H1 (cell line): ENCODE measurements around the gene ONECUT3. TPM values are rescaled to one million over a fixed set of nuclear protein-coding genes. Genes with fewer than 3 reads are reported as not detected.

Experiments used
- CTCF ChIA-PET: fragments of 300-600 bp; sonication (Branson Sonifier 250); formaldehyde crosslinking; loops from one replicate; lab custom pipeline; 2021; ENCODE audit not compliant: partially characterized antibody; lab: Charles Lee
- POLR2A ChIA-PET: fragments of 300-600 bp; sonication (Branson Sonifier 250); formaldehyde crosslinking; loops from one replicate; lab custom pipeline; 2021; ENCODE audit warnings: inconsistent platforms; ENCODE audit not compliant: partially characterized antibody; lab: Charles Lee
- DNase-seq, 2 experiments: peaks; one replicate each; pipeline versions ENCODE4 v3.0.0 to v3.0.0-alpha.2; 2010 to 2022; ENCODE audit warnings: low spot score in 2 of 2, low read depth in 1 of 2, mixed read lengths in 1 of 2
- FAIRE-seq: peaks from 2 replicates; lab custom pipeline; 2011; peaks lifted over from hg19 to GRCh38; lab: Jason Lieb, UNC
- H2AFZ ChIP-seq: 2 replicates; pipeline ENCODE4 v1.8.1; 2012; ENCODE audit warnings: low read length, inconsistent platforms
- H2AK5ac ChIP-seq: 2 replicates; pipeline ENCODE4 v1.6.1; 2013; ENCODE audit warnings: low read depth, low read length
- H2BK120ac ChIP-seq: replicated peaks from 2 replicates; pipeline ENCODE3; 2013; ENCODE audit warnings: low read depth, low read length, inconsistent platforms
- H2BK12ac ChIP-seq: 2 replicates; pipeline ENCODE4 v1.6.1; 2013; ENCODE audit warnings: low read depth, low read length
- H2BK15ac ChIP-seq: 2 replicates; pipeline ENCODE4 v1.6.1; 2013; ENCODE audit warnings: low read length
- H2BK20ac ChIP-seq: 2 replicates; pipeline ENCODE4 v1.6.1; 2013; ENCODE audit warnings: low read length
- H2BK5ac ChIP-seq: 2 replicates; pipeline ENCODE4 v1.6.1; 2013; ENCODE audit warnings: low read depth, low read length
- H3K14ac ChIP-seq: 2 replicates; pipeline ENCODE4 v1.6.1; 2013; ENCODE audit warnings: inconsistent platforms; ENCODE audit not compliant: insufficient read length
- H3K18ac ChIP-seq: 2 replicates; pipeline ENCODE4 v1.6.1; 2013; ENCODE audit warnings: low read length; ENCODE audit errors: extremely low read depth
- H3K23ac ChIP-seq: 2 replicates; pipeline ENCODE4 v1.6.1; 2013; ENCODE audit warnings: inconsistent platforms; ENCODE audit not compliant: insufficient read length
- H3K23me2 ChIP-seq: 2 replicates; pipeline ENCODE4 v1.6.1; 2013; ENCODE audit warnings: low read depth, low read length
- H3K27ac ChIP-seq: 2 replicates; pipeline ENCODE4 v1.6.1; 2011; ENCODE audit warnings: low read depth, low read length, inconsistent platforms
- H3K27me3 ChIP-seq, 4 experiments: replicated peaks in 1 of 4; 1 replicate in 1 of 4; 2 replicates in 3 of 4; pipeline versions ENCODE4 v1.6.1 to v1.8.1; 2011 to 2013; ENCODE audit warnings: low read length in 3 of 4, mild to moderate bottlenecking in 3 of 4, inconsistent platforms in 2 of 4, mixed read lengths in 2 of 4, moderate library complexity in 1 of 4; ENCODE audit not compliant: control insufficient read depth in 3 of 4, insufficient read depth in 3 of 4; ENCODE audit errors: extremely low read depth in 1 of 4
- H3K36me3 ChIP-seq, 4 experiments: 2 replicates each; pipeline versions ENCODE4 v1.6.1 to v1.8.1; 2011 to 2013; ENCODE audit warnings: mild to moderate bottlenecking in 4 of 4, low read length in 3 of 4, moderate library complexity in 2 of 4, control low read depth in 1 of 4, inconsistent platforms in 1 of 4; ENCODE audit not compliant: insufficient read depth in 4 of 4, control insufficient read depth in 2 of 4
- H3K4ac ChIP-seq: replicated peaks from 2 replicates; pipeline ENCODE3; 2013; ENCODE audit warnings: low read length, low read depth, mixed read lengths, inconsistent platforms; ENCODE audit not compliant: insufficient read length
- H3K4me1 ChIP-seq, 4 experiments: replicated peaks in 1 of 4; 1 replicate in 1 of 4; 2 replicates in 3 of 4; pipeline versions ENCODE4 v1.6.1 to v1.8.1; 2011 to 2013; ENCODE audit warnings: low read length in 3 of 4, inconsistent platforms in 2 of 4, mixed read lengths in 1 of 4; ENCODE audit not compliant: insufficient read depth in 4 of 4, control insufficient read depth in 3 of 4
- H3K4me2 ChIP-seq, 2 experiments: 2 replicates each; pipeline versions ENCODE4 v1.6.1 to v1.8.1; 2011 to 2013; ENCODE audit warnings: low read depth in 2 of 2, low read length in 2 of 2, control low read depth in 1 of 2, inconsistent platforms in 1 of 2, mild to moderate bottlenecking in 1 of 2; ENCODE audit not compliant: insufficient read depth in 1 of 2
- H3K4me3 ChIP-seq, 4 experiments: fragments of 200-600, 300-600 bp in 1 of 4; sonication (generic), shearing (Covaris generic), sonication (Bioruptor Twin) in 1 of 4; 2 replicates each; pipeline versions ENCODE4 v1.5.1 to v1.8.1; 2011 to 2016; ENCODE audit warnings: low read length in 4 of 4, low read depth in 3 of 4, control low read depth in 2 of 4, inconsistent platforms in 2 of 4, mild to moderate bottlenecking in 2 of 4, mixed read lengths in 1 of 4, moderate library complexity in 1 of 4; ENCODE audit not compliant: insufficient read depth in 2 of 4; ENCODE audit errors: extremely low read depth in 1 of 4
- H3K56ac ChIP-seq: replicated peaks from 2 replicates; pipeline ENCODE3; 2013; ENCODE audit warnings: low read depth, mild to moderate bottlenecking, mixed read lengths, low read length, inconsistent platforms; ENCODE audit not compliant: insufficient read length
- H3K79me1 ChIP-seq: 2 replicates; pipeline ENCODE4 v1.6.1; 2013; ENCODE audit warnings: low read depth, low read length, control low read depth
- H3K79me2 ChIP-seq, 2 experiments: 2 replicates each; pipeline versions ENCODE4 v1.6.1 to v1.8.1; 2012 to 2013; ENCODE audit warnings: low read length in 2 of 2, mild to moderate bottlenecking in 2 of 2, inconsistent platforms in 1 of 2; ENCODE audit not compliant: insufficient read depth in 2 of 2, control insufficient read depth in 1 of 2
- H3K9ac ChIP-seq, 4 experiments: replicated peaks in 1 of 4; 1 replicate in 1 of 4; 2 replicates in 3 of 4; pipeline versions ENCODE4 v1.6.1 to v1.8.1; 2011 to 2013; ENCODE audit warnings: low read depth in 3 of 4, low read length in 3 of 4, control low read depth in 2 of 4, mild to moderate bottlenecking in 2 of 4, moderate library complexity in 2 of 4, inconsistent platforms in 1 of 4; ENCODE audit errors: extremely low read depth in 1 of 4
- H3K9me3 ChIP-seq, 2 experiments: 2 replicates each; pipeline versions ENCODE4 v1.6.1 to v1.8.1; 2012 to 2013; ENCODE audit warnings: mild to moderate bottlenecking in 2 of 2, moderate library complexity in 2 of 2, control low read depth in 1 of 2, inconsistent platforms in 1 of 2, low read depth in 1 of 2, low read length in 1 of 2, mixed read lengths in 1 of 2; ENCODE audit not compliant: insufficient read depth in 2 of 2
- H4K20me1 ChIP-seq, 2 experiments: replicated peaks in 1 of 2; 2 replicates each; pipeline versions ENCODE3 to v1.8.1; 2011 to 2013; ENCODE audit warnings: inconsistent platforms in 2 of 2, low read length in 2 of 2, mild to moderate bottlenecking in 1 of 2; ENCODE audit not compliant: insufficient read depth in 2 of 2, control insufficient read depth in 1 of 2
- H4K5ac ChIP-seq: 2 replicates; pipeline ENCODE4 v1.6.1; 2013; ENCODE audit warnings: low read length, low read depth, mixed read lengths, inconsistent platforms; ENCODE audit not compliant: insufficient read length
- H4K8ac ChIP-seq: 2 replicates; pipeline ENCODE4 v1.8.0; 2013; ENCODE audit warnings: mild to moderate bottlenecking, moderate library complexity, low read length, inconsistent platforms; ENCODE audit not compliant: insufficient read depth; ENCODE audit errors: extremely low read depth
- H4K91ac ChIP-seq: replicated peaks from 2 replicates; pipeline ENCODE3; 2013; ENCODE audit warnings: low read length, mixed read lengths, inconsistent platforms; ENCODE audit not compliant: insufficient read length
- SUZ12 ChIP-seq: fragments of 200-600 bp; sonication (generic); IDR thresholded peaks from 2 replicates; pipeline ENCODE4 v1.6.1; 2012; ENCODE audit warnings: mild to moderate bottlenecking, inconsistent platforms, low read length, moderate library complexity, mixed read lengths
- TEAD4 ChIP-seq: IDR thresholded peaks from 2 replicates; pipeline ENCODE4 v1.6.1; 2012; ENCODE audit warnings: low read depth, low read length, inconsistent platforms, mixed read lengths
- WGBS, 2 experiments: shearing (Covaris generic) in 1 of 2; methylation state at CpG; one replicate each; pipeline versions ENCODE4 v1.1.6 to v1.1.7; 2013 to 2015; ENCODE audit warnings: low lambda C conversion rate in 2 of 2, mixed read lengths in 2 of 2, inconsistent platforms in 1 of 2, low coverage in 1 of 2, missing lambda C conversion rate in 1 of 2; ENCODE audit not compliant: insufficient replicate concordance in 2 of 2, insufficient coverage in 1 of 2, insufficient read length in 1 of 2; ENCODE audit errors: extremely low coverage in 1 of 2, missing lambda C conversion rate in 1 of 2; 5-methylcytosine and 5-hydroxymethylcytosine counted together
- polyA plus RNA-seq, 7 experiments: library from polyadenylated mRNA; depleted of rRNA in 3 of 7; stranded (reverse) in 5 of 7; unstranded in 2 of 7; fragments of >200 nt in 5 of 7; fragments of 200-250 nt in 2 of 7; gene quantifications; 1 replicate in 5 of 7; 2 replicates in 1 of 7; 4 replicates in 1 of 7; pipeline versions ENCODE4 v1.2.1 to v1.2.3, GENCODE V29; 2011 to 2013; ENCODE audit warnings: missing spikeins in 2 of 7, mixed read lengths in 2 of 7
- total RNA-seq: library from RNA; stranded (reverse); fragmentation: NEBNext Ultra II Directional; extraction: Animal tissue kit (Norgen Biotek cat#: 25700); gene quantifications from 2 replicates; pipeline ENCODE4 v1.2.1, GENCODE V29; 2021

Gene ONECUT3
- total and polyA plus RNA-seq, 2 of the 8 experiments (the other 6 are each of a cell fraction or from before 2014, with no cell fraction given): not detected

DNA sequence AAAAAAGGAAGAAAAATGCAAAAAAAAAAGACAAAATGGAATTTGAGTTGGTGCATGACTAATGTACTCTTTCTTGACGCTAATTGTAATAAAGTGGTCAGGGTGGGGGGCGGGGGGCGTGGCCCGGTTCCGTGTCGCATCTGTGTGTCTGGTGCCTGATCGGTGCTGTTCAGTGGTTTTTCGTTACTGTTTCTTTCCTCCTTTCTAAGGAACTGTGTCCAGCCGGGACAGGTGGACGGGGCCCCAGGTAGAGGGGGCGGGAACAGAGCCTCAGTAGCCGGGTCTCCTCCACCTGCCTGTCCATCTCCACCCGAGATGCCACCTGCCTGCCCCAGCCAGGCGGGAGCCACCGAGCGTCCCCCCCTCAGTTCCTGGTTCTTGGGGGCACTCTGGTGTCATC, 26.3 kb downstream of the ONECUT3 start:
- peaks cover 25 to 65% (median 61%) of the 10 kb centered on the region in 4 experiments for H3K27me3 ChIP-seq

More for the DNA sequence above, 26.3 kb downstream of the ONECUT3 start:
- Histone ChIP-seq H2BK12ac (no peak overlapping the region), H3K18ac (no peak overlapping the region), H3K9me3 (peaks cover 5 to 17% of the 10 kb centered on the region in 2 experiments; a peak in 3 of 4 replicates), H4K91ac (no peak overlapping the region), H2BK5ac (no peak overlapping the region), H3K4ac (no peak overlapping the region), H3K56ac (no peak overlapping the region)
- no peak for TF ChIP-seq TEAD4
- no peak for TF ChIP-seq SUZ12
- TF ChIP-seq, all 59 proteins: peak for 0
- DNase-seq: no peak
- Histone ChIP-seq H4K5ac (no peak overlapping the region), H3K4me1 (peaks cover 0 to 5% (median 2%) of the 10 kb centered on the region in 4 experiments; a peak in 3 of 7 replicates), H3K9ac (no peak overlapping the region), H3K23me2 (peaks cover 4% of the 10 kb centered on the region; the same call in 1 of the 2 replicates), H4K20me1 (peaks cover 0 to 4% of the 10 kb centered on the region in 2 experiments), H2AFZ (no peak overlapping the region), H4K8ac (no peak overlapping the region), H3K23ac (no peak overlapping the region), H2BK15ac (no peak overlapping the region), H3K36me3 (peaks cover 0 to 3% (median 0%) of the 10 kb centered on the region in 4 experiments; a peak in 1 of 8 replicates), H3K14ac (no peak overlapping the region), H2BK120ac (no peak overlapping the region), H3K4me2 (no peak overlapping the region), H3K27ac (no peak overlapping the region), H3K4me3 (0 out of 8 replicates have a peak overlapping the region, but pooled peaks of 1 of the 4 experiments have one; percentile 14), H3K79me2 (no peaks in the 10 kb centered on the region), H2BK20ac (no peak overlapping the region), H2AK5ac (no peak overlapping the region), H3K79me1 (no peaks in the 10 kb centered on the region)
- ChIA-PET CTCF (interaction anchor here (0.8 to 7.2 kb wide), 10 partner anchors 9 to 233 kb away, joined by 3 to 150 read pairs (median 13); no protein-coding TSS in a partner anchor), POLR2A (interaction anchor here (0.6 kb wide), 2 partner anchors 58 to 105 kb away, joined by 3 read pairs; no protein-coding TSS in a partner anchor)
- WGBS, 2 experiments: 42% methylated on average over 12 of the region's 16 CpGs; no CpG with 5 or more reads in 1 of the 2 experiments
- FAIRE-seq: no peak
